OCI-LY3 (cell line): ENCODE measurements around the gene SGCE.

Experiments used
- CTCF ChIP-seq: fragments of 200-600, 300-600 bp; sonication (generic); IDR thresholded peaks from 2 replicates; pipeline ENCODE4 v1.5.1; 2014; ENCODE audit warnings: antibody characterized with exemption, low read length, low read depth
- EZH2phosphoT487 ChIP-seq: fragments of 200-600 bp; shearing (Covaris generic); IDR thresholded peaks from 2 replicates; pipeline ENCODE4 v1.6.1; 2018; ENCODE audit warnings: antibody characterized with exemption, mixed run types, low read depth

GRCh38 chr7:94683066-94683465 is 27.1 kb upstream of the SGCE start:
- no peak for TF ChIP-seq CTCF
- TF ChIP-seq EZH2phosphoT487, result no peak
